GM18505 (cell line): ENCODE measurements around the gene BCAS1.
A peak's percentile ranks its signal among the peaks of the same experiment; 100 is the strongest.

Experiments
- ATAC-seq: cut with Tn5 transposase; IDR thresholded peaks from one replicate; pipeline ENCODE4 v1.9.1; 2021; ENCODE audit not compliant: unreplicated experiment
- POLR2A ChIP-seq: IDR thresholded peaks from 4 replicates; pipeline ENCODE4 v1.6.1; 2011; ENCODE audit warnings: borderline replicate concordance; ENCODE audit not compliant: insufficient read depth, insufficient read length; ENCODE audit errors: extremely low read depth

BCAS1 gene

DNA sequence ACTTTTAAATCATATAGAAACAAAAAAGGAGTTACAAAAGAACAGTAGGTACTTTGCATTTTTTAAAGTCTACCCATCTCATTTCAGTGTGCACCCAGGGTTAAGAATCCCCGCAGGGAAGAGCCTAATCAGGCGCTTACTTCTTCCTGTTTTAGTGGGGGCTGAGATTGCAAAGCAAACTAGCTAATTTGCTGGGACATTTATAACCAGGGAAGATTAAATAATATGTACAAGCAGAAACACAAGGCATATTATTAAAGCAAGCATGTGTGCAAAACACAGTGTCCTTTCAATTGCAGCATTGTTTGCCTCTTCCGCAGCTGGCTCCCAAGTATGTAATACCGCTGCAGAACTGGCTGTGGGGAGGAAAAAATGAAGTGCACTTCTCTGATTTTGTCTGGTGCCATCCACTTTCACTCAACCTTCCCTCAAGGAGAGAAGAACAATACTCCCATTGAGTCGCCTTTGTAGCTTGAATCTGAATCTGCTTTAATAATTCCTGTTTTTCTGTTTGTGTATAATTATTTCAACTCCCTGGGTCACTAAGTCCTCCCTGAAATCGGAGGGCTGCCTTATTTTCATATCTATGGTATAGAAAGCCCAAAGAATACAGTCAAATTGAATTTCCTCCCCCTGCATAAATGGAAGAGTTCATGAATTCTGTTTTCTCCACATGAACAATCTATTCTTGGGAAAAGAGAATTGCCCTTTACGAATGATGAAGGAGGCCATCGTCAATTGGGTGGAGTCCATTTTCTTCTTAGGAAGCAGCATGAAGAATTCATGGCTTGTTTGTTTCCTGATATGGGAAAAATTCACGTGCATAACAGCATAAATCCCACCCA, 23.3 kb upstream of the BCAS1 start:
- no peak for ATAC-seq
- no peak for TF ChIP-seq POLR2A

GRCh38 chr20:54092021-54092420, 21.6 kb upstream of the BCAS1 start:
- TF ChIP-seq POLR2A = no peak
- ATAC-seq = no peak

- ATAC-seq = no peak
- no peak for TF ChIP-seq POLR2A
Measured at GRCh38 chr20:54091120-54091480, 20.7 kb upstream of the BCAS1 start.

- no peak for TF ChIP-seq POLR2A
- peak; percentile 48 for ATAC-seq
Measured at GRCh38 chr20:54090230-54091119, 20.1 kb upstream of the BCAS1 start.

- TF ChIP-seq POLR2A = no peak
- no peak for ATAC-seq
Measured at GRCh38 chr20:54088430-54088829, 18.0 kb upstream of the BCAS1 start.

DNA sequence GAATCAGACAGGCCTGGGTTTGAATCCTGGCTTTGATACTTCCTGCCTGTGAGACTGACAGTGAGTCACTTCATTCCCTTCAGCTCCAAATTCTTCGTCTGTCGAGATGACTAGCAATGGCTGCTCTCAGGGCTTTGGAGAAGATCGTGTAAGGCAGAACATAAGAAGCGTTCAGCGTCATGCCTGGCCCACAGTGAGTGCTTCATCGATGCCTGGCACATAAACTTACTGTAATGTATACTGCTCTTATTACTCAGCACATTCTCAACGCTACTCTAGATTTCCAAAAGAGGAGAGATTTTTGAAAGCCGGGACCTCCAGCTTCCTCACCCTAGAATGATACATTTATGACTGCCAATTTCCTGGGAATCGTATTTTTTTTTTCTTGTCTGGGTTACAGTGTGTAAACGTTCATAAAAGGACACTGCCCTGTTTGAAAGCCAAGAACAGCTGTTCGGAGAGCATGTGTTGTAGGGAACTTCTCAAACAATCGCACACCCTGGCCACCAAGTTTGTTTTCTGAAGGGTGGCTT, 16.2 kb upstream of the BCAS1 start:
- no peak for TF ChIP-seq POLR2A
- ATAC-seq = no peak

DNA sequence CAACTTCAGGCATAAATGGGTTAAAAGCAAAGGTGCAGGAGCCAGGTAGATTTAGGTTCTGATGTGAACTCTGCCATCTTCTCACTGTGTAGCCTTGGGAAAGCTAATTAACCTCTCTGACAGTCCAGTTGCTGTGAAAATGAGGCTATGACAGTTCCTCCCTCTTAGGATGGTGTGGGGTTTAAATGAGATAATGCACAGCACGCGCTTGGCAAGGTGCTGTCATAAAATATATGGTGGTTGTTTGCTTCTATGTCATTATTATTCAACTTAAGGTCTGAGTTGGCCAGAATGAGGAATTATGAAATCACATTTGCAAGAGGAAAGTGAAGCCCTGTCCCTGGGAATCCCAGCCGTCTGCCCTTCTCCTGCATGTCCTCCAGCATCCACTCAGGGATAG, 15.5 kb upstream of the BCAS1 start:
- no peak for TF ChIP-seq POLR2A
- no peak for ATAC-seq

GRCh38 chr20:54085425-54085824, 15.0 kb upstream of the BCAS1 start:
- no peak for ATAC-seq
- no peak for TF ChIP-seq POLR2A

DNA sequence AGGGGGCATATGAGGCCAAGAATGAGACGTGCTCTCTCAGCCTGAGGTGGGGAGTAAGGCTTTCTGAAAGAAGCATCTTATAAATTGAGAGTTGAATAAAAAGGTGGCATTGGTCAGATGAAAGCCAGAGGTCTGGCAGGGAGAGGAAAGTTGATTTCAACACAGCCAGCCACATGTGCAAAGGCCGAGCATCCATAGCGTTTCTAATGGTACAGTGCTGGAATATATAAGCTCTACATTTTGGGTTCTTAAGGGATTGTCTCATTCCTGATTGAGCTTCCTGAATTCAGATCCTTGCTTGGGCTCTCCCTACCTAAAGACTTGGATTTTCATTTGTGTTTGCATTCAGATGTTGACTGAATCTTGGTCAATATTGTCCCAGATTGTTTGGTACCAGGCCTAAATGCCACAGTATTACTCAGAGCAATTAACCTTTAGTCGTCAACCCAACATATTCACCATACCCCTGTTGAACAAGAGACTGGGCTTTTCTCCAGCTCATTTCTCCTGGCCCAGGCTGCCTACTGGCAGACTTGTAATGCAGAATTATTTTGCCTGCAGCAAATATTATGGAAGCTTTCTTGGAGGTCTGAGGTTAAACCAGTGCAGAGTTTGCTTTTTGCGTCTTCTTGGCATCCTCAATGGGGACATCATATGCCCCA, 14.5 kb upstream of the BCAS1 start:
- TF ChIP-seq POLR2A = no peak
- no peak for ATAC-seq

- ATAC-seq = no peak
- no peak for TF ChIP-seq POLR2A
Measured at GRCh38 chr20:54084193-54084592, 13.8 kb upstream of the BCAS1 start.

DNA sequence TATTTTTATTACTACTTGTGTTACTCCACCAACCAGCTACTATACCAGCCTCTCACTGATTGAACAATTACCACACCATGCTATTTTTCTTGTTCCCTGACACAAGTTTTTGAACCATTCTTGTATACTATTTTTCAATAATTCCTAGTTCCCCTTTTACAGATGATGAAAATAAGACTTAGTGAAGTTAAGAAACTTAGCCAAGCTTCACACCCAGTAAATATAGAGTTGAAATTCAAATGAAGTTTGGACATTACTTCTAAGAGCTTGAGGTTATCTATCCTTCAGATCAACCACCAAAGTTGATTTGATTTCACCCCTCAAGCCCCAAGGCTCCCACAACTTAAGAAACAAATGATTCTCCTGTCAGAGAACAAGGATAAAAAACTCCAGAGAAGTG, 13.1 kb upstream of the BCAS1 start:
- TF ChIP-seq POLR2A = no peak
- peak; percentile 48 for ATAC-seq

DNA sequence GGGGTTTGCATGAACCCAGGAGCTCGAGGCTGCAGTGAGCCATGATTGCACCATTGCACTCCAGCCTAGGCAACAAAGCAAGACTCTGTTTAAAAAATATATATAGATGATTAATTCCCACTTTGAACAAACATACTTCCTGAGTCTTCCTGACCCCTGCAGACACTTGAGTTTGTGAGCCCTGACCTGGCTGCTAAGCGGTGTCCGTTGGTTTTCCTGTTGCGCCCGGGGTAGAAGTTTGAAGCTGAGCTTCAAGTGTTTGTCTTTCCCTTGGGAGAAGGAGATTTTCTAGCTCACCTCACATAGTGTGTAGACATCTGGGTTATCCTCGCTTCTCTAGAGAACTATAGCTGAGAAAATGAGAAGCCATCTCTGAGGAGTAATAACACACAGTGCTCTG, 11.7 kb upstream of the BCAS1 start:
- TF ChIP-seq POLR2A = no peak
- no peak for ATAC-seq

- no peak for TF ChIP-seq POLR2A
- peak; percentile 53 for ATAC-seq
Measured at GRCh38 chr20:54079652-54080051, 9.3 kb upstream of the BCAS1 start.

GRCh38 chr20:54078296-54078984, 8.0 kb upstream of the BCAS1 start:
- ATAC-seq = peak; percentile 49

More at GRCh38 chr20:54078296-54078984, 8.0 kb upstream of the BCAS1 start:
- no peak for TF ChIP-seq POLR2A
